Activated CD4-positive, alpha-beta memory T cell treated with anti-CD3 and anti-CD28 coated beads for 36 hours (primary cell): Measurements from ENCODE around the gene PHACTR2. TPM values are rescaled to one million over a fixed set of nuclear protein-coding genes. Genes with fewer than 3 reads are reported as not detected.

Experiments
- CTCF ChIA-PET: fragments of 350-600 bp; sonication (Branson Sonifier 250); formaldehyde crosslinking; loops from one replicate; lab custom pipeline; 2021; ENCODE audit warnings: antibody characterized with exemption, inconsistent platforms; lab: Charles Lee
- POLR2A ChIA-PET: fragments of 350-600 bp; sonication (Branson Sonifier 250); formaldehyde crosslinking; loops from one replicate; lab custom pipeline; 2021; ENCODE audit warnings: antibody characterized with exemption; lab: Charles Lee
- DNase-seq: peaks from one replicate; pipeline ENCODE4 v3.0.0-alpha.2; 2020
- H3K27ac Mint-ChIP-seq: one replicate; pipeline ENCODE4 v1.8.0; 2021; ENCODE audit warnings: mixed read lengths
- H3K27me3 Mint-ChIP-seq: one replicate; pipeline ENCODE4 v1.8.0; 2021; ENCODE audit warnings: mixed read lengths
- H3K36me3 Mint-ChIP-seq: one replicate; pipeline ENCODE4 v1.8.0; 2021; ENCODE audit warnings: mixed read lengths
- H3K4me1 Mint-ChIP-seq: one replicate; pipeline ENCODE4 v1.8.0; 2021; ENCODE audit warnings: low read depth, mixed read lengths
- H3K4me3 Mint-ChIP-seq: one replicate; pipeline ENCODE4 v1.8.0; 2021; ENCODE audit warnings: mild to moderate bottlenecking, mixed read lengths
- H3K9me3 Mint-ChIP-seq: one replicate; pipeline ENCODE4 v1.8.0; 2021; ENCODE audit warnings: mixed read lengths
- intact Hi-C: fragments of 100-400 bp; cut with micrococcal nuclease; formaldehyde crosslinking; loops from one replicate; pipeline ENCODE4 v1.15.1; 2023
- total RNA-seq, 2 experiments: library from RNA; stranded (reverse); gene quantifications; one replicate each; pipeline ENCODE4 v1.2.3, GENCODE V29; 2021

PHACTR2 gene
- total RNA-seq, 2 experiments from 2014 or later, result 26.1 to 28.1 TPM

- H3K36me3 Mint-ChIP-seq, result peaks cover 2% of the 10 kb centered on the region
- ChIA-PET POLR2A (no interaction called here), CTCF (no interaction called here)
- H3K9me3 Mint-ChIP-seq, result no peaks in the 10 kb centered on the region
- peaks cover 37% of the 10 kb centered on the region for H3K4me1 Mint-ChIP-seq
- DNase-seq, result no peak
- no peak overlapping the region for H3K4me3 Mint-ChIP-seq
- no peak overlapping the region for H3K27ac Mint-ChIP-seq
- intact Hi-C loops, result loop anchor here (5.0 kb wide), 1 partner anchor 131 kb away; no protein-coding TSS in a partner anchor
- H3K27me3 Mint-ChIP-seq, result no peaks in the 10 kb centered on the region
Observed at GRCh38 chr6:143676437-143677045, 1.2 kb upstream of the PHACTR2 start.

DNA sequence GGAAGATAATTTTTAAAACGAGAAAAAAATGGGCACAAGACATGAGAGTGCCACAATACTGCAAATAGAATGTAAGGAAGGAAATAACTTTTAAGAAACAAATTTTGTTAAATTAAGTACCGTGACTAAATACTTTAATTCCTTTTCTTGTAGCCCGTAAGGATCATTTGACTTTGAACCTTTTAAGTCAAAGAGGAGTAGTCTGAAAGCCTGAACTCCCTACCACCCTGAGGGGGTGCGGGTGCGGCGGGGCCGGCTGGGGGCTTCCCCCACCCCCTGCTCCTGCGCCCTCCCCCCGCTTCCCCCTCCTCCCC lies 231 bp upstream of the PHACTR2 start:
- Mint-ChIP-seq H3K27me3 (no peaks in the 10 kb centered on the region), H3K36me3 (peaks cover 2% of the 10 kb centered on the region), H3K4me1 (peaks cover 37% of the 10 kb centered on the region), H3K9me3 (peaks cover 9% of the 10 kb centered on the region), H3K27ac (no peak overlapping the region), H3K4me3 (peak overlapping the region; percentile 58)
- DNase-seq, result no peak
- POLR2A ChIA-PET, result no interaction called here
- intact Hi-C loops, result loop anchor here (5.0 kb wide), 1 partner anchor 130 kb away; no protein-coding TSS in a partner anchor
- CTCF ChIA-PET, result no interaction called here

DNA sequence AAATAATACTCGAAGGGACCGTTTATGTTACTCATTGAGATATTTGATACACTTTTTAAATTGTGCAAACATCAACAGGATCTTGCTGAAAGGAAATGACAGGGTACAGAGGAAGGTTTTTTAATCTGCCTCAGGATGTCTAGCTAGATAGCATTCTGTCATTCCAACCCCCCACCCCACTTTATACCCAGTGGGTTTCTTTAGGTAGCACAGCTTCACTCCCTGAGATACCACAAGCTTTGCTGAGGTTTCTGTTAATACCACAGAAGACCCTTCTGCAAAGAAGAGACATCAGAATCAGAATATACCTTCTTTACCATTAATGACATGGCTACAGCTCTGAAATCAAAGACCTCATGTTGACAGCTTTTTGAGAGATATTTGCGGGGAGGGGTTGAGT lies 1.3 kb downstream of the PHACTR2 start:
- Mint-ChIP-seq H3K4me1 (peaks cover 35% of the 10 kb centered on the region), H3K36me3 (peaks cover 6% of the 10 kb centered on the region), H3K4me3 (peak overlapping the region; percentile 72), H3K27ac (no peak overlapping the region), H3K27me3 (no peaks in the 10 kb centered on the region), H3K9me3 (peaks cover 16% of the 10 kb centered on the region)
- intact Hi-C loops, result loop anchor here (5.0 kb wide), 1 partner anchor 128 kb away; no protein-coding TSS in a partner anchor
- CTCF ChIA-PET, result no interaction called here
- DNase-seq, result no peak
- POLR2A ChIA-PET, result interaction anchor here (0.8 kb wide), 1 partner anchor 13 kb away, joined by 3 read pairs; no protein-coding TSS in a partner anchor

GRCh38 chr6:143680141-143680540 lies 2.4 kb downstream of the PHACTR2 start:
- DNase-seq, result no peak
- POLR2A ChIA-PET, result no interaction called here
- H3K27ac Mint-ChIP-seq, result no peak overlapping the region
- H3K4me1 Mint-ChIP-seq, result peaks cover 26% of the 10 kb centered on the region
- CTCF ChIA-PET, result interaction anchor here (0.6 kb wide), 2 partner anchors 22 to 531 kb away, joined by 4 read pairs; no protein-coding TSS in a partner anchor
- H3K27me3 Mint-ChIP-seq, result no peaks in the 10 kb centered on the region
- H3K9me3 Mint-ChIP-seq, result peaks cover 16% of the 10 kb centered on the region
- intact Hi-C loops, result no loop called here
- peaks cover 7% of the 10 kb centered on the region for H3K36me3 Mint-ChIP-seq
- H3K4me3 Mint-ChIP-seq, result no peak overlapping the region

- ChIA-PET CTCF (no interaction called here), POLR2A (no interaction called here)
Observed at GRCh38 chr6:143682805-143683204, 5.0 kb downstream of the PHACTR2 start.

GRCh38 chr6:143684486-143684885 lies 6.7 kb downstream of the PHACTR2 start:
- Mint-ChIP-seq H3K27ac (no peak overlapping the region), H3K4me1 (peaks cover 24% of the 10 kb centered on the region), H3K9me3 (peaks cover 16% of the 10 kb centered on the region), H3K27me3 (no peaks in the 10 kb centered on the region), H3K4me3 (no peak overlapping the region), H3K36me3 (peaks cover 7% of the 10 kb centered on the region)
- intact Hi-C loops, result no loop called here
- POLR2A ChIA-PET, result no interaction called here
- no peak for DNase-seq
- CTCF ChIA-PET, result no interaction called here

More at GRCh38 chr6:143682805-143683204, 5.0 kb downstream of the PHACTR2 start:
- no peak overlapping the region for H3K27ac Mint-ChIP-seq
- H3K4me3 Mint-ChIP-seq, result no peak overlapping the region
- DNase-seq, result no peak
- intact Hi-C loops, result no loop called here
- H3K9me3 Mint-ChIP-seq, result peaks cover 16% of the 10 kb centered on the region
- no peaks in the 10 kb centered on the region for H3K27me3 Mint-ChIP-seq
- peaks cover 24% of the 10 kb centered on the region for H3K4me1 Mint-ChIP-seq
- peaks cover 7% of the 10 kb centered on the region for H3K36me3 Mint-ChIP-seq

GRCh38 chr6:143685653-143686052 lies 7.9 kb downstream of the PHACTR2 start:
- no peak for DNase-seq
- Mint-ChIP-seq H3K27me3 (no peaks in the 10 kb centered on the region), H3K9me3 (peaks cover 16% of the 10 kb centered on the region), H3K4me3 (no peak overlapping the region), H3K27ac (no peak overlapping the region), H3K4me1 (peaks cover 28% of the 10 kb centered on the region), H3K36me3 (peaks cover 8% of the 10 kb centered on the region)
- ChIA-PET POLR2A (no interaction called here), CTCF (no interaction called here)
- intact Hi-C loops, result no loop called here

DNA sequence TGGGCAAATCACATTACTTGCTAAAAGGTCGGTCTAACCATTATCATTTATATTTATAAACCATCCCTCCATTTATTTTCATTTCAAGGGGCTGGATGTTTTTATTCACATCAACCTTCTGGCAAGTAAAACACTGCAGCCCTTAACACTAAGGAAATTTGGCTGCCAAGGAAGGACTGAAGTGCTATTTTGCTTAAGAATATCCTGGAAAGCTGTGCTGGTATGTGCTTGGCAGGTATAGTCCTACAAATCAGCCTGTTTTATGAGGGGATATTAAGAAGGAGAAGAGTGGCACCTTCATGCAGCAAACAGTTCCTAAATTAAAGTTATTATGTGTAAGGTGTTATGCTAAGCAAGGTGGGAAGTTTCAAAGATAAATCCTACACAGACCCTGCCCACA lies 9.8 kb downstream of the PHACTR2 start:
- ChIA-PET POLR2A (no interaction called here), CTCF (no interaction called here)
- Mint-ChIP-seq H3K4me3 (no peak overlapping the region), H3K27ac (no peak overlapping the region), H3K27me3 (no peaks in the 10 kb centered on the region), H3K9me3 (peaks cover 7% of the 10 kb centered on the region), H3K4me1 (peaks cover 36% of the 10 kb centered on the region), H3K36me3 (peaks cover 7% of the 10 kb centered on the region)
- intact Hi-C loops, result no loop called here
- DNase-seq, result no peak

DNA sequence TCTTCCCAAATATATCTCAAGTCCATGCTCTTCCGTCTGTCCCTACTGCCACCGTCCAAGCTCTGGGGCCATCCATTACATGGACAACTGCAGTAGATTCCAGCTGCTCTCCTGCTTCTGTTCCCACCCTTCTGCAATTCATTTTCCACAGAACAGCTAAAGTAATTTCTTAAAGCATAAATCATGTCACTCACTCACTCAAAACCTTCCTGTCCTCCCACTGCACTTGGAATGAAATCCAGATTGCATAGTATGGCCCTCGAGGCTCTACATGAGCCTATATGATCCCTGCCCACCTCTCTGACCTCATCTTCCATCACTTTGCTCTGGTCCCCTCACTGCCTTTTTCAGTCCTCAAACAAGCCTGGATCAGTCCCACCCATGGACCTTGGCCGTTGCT lies 10.9 kb downstream of the PHACTR2 start:
- H3K4me1 Mint-ChIP-seq, result peaks cover 39% of the 10 kb centered on the region
- H3K27ac Mint-ChIP-seq, result no peak overlapping the region
- DNase-seq, result no peak
- CTCF ChIA-PET, result no interaction called here
- H3K9me3 Mint-ChIP-seq, result no peaks in the 10 kb centered on the region
- H3K36me3 Mint-ChIP-seq, result peaks cover 3% of the 10 kb centered on the region
- POLR2A ChIA-PET, result interaction anchor here (0.5 to 0.8 kb wide), 2 partner anchors 13 to 184 kb away, joined by 3 read pairs; no protein-coding TSS in a partner anchor
- H3K27me3 Mint-ChIP-seq, result no peaks in the 10 kb centered on the region
- intact Hi-C loops, result no loop called here
- no peak overlapping the region for H3K4me3 Mint-ChIP-seq

- no peak for DNase-seq
- intact Hi-C loops, result loop anchor here (5.0 kb wide), 1 partner anchor 322 kb away; no protein-coding TSS in a partner anchor
- no peaks in the 10 kb centered on the region for H3K27me3 Mint-ChIP-seq
- ChIA-PET POLR2A (no interaction called here), CTCF (no interaction called here)
- no peak overlapping the region for H3K27ac Mint-ChIP-seq
- no peak overlapping the region for H3K4me3 Mint-ChIP-seq
- H3K36me3 Mint-ChIP-seq, result peaks cover 1% of the 10 kb centered on the region
- H3K9me3 Mint-ChIP-seq, result no peaks in the 10 kb centered on the region
- H3K4me1 Mint-ChIP-seq, result peaks cover 50% of the 10 kb centered on the region
Observed at GRCh38 chr6:143689852-143690251, 12.1 kb downstream of the PHACTR2 start.

GRCh38 chr6:143691155-143691554 lies 13.4 kb downstream of the PHACTR2 start:
- H3K4me3 Mint-ChIP-seq, result no peak overlapping the region
- DNase-seq, result no peak
- H3K36me3 Mint-ChIP-seq, result peaks cover 1% of the 10 kb centered on the region
- H3K4me1 Mint-ChIP-seq, result peaks cover 61% of the 10 kb centered on the region
- no peaks in the 10 kb centered on the region for H3K9me3 Mint-ChIP-seq
- no peak overlapping the region for H3K27ac Mint-ChIP-seq
- ChIA-PET POLR2A (no interaction called here), CTCF (no interaction called here)
- intact Hi-C loops, result loop anchor here (5.0 kb wide), 1 partner anchor 321 kb away; no protein-coding TSS in a partner anchor
- no peaks in the 10 kb centered on the region for H3K27me3 Mint-ChIP-seq

DNA sequence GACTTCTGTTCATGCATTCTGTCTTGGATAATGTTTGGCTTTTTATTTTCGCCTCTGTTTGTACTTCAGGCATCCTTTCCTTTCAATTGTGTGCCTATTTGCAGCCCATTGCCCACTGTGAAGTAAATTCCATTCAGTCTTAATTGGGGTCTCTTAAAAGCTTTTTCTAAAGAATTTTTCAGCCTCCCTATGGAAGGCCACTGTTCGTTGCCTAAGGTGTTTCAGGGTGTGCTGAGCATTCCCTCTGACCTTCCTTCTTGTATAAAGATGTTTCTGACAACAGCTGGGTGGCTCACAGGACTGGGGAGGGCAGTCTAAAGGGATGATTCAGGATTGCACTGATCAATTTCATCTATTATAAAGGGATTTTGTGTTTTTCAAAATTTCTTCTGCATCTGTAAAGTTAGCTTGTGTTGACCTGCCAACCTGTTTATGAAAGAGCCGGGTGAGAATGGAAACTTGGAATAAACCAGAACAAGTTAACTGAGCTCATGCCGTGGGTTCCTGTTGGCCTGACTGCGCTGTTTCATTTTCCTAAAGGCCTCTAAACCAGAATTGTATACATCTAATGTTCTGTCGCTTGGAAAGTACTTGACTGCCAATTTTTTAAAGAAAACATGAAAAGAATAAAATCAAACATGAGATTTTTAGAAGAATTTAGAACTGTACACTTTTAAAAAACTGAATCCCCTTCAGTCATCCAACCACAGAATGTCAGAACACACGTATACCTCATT lies 14.3 kb downstream of the PHACTR2 start:
- H3K27ac Mint-ChIP-seq, result no peak overlapping the region
- ChIA-PET CTCF (no interaction called here), POLR2A (interaction anchor here (1.0 kb wide), 1 partner anchor 13 kb away, joined by 3 read pairs; no protein-coding TSS in a partner anchor)
- intact Hi-C loops, result loop anchor here (5.0 kb wide), 1 partner anchor 320 kb away; no protein-coding TSS in a partner anchor
- DNase-seq, result no peak
- no peaks in the 10 kb centered on the region for H3K27me3 Mint-ChIP-seq
- H3K36me3 Mint-ChIP-seq, result peaks cover 1% of the 10 kb centered on the region
- H3K9me3 Mint-ChIP-seq, result no peaks in the 10 kb centered on the region
- H3K4me1 Mint-ChIP-seq, result peaks cover 70% of the 10 kb centered on the region
- H3K4me3 Mint-ChIP-seq, result no peak overlapping the region
